CD4-positive, alpha-beta T cell treated with Interleukin-4 for 1 hour (primary cell): Measurements from ENCODE around the gene FAM20A.
"Not testable (repeated sequence)": the region's sequence is repeated elsewhere in the genome, so short reads cannot be mapped to it uniquely, and the experiment has no call there.

Experiments used
- DNase-seq, 2 donors: peaks; one replicate each; pipeline ENCODE4 v3.0.0-alpha.2; 2020 to 2022

FAM20A gene

GRCh38 chr17:68564415-68565111 is 36.6 kb downstream of the FAM20A start:
- DNase-seq: no peak

- no peak for DNase-seq
Measured at GRCh38 chr17:68562736-68563135, 38.4 kb downstream of the FAM20A start.

DNA sequence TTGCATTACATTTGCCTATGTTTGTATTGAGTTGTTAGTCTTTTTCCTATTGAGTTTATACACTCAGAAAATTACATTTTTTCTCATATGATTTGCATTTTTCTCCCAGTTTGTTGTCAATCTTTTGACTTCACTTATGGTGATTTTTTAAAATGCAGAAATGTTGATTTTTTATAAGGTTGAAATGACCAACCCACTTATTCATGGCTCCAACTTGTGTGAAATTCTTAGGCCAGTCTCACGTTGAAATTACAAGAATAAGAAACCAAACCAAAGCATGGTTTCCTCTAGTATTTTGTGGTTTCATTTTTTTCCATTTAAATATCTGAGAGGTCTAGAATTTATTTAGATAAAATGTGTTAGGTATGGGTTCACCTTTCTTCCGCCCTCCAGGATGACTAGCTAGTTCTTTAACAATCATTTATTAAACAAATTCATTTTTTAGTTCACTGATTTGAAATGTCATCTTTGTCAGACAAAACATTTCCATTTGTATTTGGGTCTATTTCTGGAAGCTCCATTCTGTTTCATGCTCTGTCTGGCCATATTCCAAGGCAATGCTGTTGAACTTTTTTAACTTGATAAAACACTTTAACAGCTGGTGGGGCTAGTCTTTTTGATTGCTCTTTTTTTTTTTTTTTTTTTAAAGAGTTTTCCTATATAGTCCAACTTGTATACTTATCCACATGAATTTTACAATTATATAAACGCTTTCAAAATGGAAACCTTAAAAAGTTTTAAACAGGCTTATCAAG is 40.0 kb downstream of the FAM20A start:
- no peak for DNase-seq

GRCh38 chr17:68559316-68559715 is 41.9 kb downstream of the FAM20A start:
- DNase-seq: no peak

DNA sequence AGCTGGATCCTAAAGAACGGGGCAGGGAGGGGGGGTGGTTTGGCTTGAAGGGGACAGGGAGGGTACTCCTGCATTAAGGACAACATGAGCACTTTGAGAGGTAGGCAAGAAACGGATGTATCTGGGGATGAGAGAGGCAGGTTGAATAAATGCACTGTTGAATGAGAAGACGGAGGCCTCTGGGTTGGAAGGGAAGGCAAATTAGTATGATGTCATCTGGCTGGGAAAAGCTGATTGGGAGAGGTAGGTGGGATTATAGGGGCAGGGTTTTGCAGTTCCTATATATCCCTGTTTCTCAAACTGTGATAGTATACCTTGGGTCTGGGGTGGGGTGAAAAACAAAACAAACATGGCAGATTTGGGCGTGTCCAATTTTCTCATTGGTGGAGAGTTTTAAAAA is 44.6 kb downstream of the FAM20A start:
- DNase-seq: no peak

GRCh38 chr17:68544111-68544915 is 56.9 kb downstream of the FAM20A start:
- DNase-seq: no peak

DNA sequence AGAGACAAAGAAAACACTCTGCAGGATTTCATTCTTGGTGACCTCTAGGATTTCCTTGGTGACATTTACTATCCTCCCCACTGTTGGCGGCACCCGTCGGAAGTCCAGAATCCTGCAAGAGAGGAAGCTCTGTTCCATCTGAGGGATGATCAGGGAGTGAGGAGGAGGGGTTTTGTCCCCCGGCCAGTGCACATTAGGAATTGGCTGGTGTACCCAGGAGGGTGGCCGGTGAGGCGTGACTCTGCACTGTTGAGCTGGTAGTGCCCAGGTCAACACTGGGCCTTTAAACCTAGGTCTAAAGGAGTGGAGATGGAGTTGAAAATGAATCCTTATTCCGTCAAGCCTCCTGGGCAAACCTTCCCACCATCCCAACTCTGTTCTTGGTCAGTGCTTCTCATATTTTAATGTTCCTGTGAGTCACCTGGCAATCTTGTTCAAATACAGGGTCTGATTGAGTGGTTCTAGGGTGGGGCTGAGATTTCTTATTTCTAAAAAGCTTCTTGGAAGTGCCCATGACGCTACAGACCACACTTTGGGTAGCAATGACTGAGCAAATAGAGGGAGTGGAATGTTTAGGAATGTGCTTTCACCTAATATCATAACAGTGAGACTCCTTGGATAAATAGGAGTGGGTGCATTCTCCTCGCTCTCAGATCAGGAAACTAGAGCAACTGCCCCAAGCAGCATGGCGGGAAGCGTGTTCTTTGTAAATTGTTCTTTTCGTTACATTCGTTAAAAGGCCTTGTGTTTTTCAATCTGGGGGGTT is 58.3 kb downstream of the FAM20A start:
- DNase-seq: no peak

DNA sequence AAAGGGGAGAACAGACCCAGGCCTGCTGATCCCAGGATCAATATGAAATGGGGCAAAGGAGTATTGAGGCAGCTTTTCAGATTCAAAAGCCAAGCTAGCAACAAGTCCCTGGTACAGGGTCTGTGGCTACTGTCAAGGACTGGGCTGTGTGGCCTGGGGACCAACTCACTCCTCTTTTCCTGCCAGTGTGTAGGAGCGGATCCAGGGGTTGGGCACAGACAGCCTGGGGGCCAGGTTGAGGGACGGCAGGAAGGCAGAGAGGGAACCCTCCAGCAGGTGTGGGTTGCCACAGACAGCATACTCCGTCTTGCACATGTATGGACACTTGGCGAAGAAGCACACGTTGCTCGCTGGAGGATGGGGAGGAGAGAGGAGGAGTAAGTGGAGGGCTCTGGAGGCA is 59.4 kb downstream of the FAM20A start:
- DNase-seq: no peak

DNA sequence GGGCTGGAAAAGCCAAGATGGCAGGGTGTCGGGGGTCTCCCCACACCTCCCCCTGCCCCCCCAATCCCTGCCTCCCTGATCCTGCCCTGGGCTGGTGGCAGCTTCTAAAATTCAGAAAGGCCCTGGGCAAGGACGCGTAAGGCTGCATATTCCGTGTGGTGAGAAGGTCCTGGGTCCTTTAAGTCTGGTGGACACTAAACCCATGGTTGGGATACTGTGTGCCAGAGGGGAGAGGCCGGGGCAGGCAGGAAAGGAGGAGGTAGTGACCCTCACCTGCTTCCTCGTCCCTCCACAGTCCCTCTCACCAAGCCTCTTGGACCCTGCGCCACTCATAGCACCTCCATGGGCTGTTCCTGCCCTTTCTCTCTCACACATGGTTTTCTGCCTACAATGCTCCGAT is 60.2 kb downstream of the FAM20A start:
- DNase-seq: no peak

- peak in 1 of 2 donors; percentile 14 for DNase-seq
Measured at GRCh38 chr17:68539548-68540467, 61.4 kb downstream of the FAM20A start.

GRCh38 chr17:68535922-68536321 is 65.2 kb downstream of the FAM20A start:
- DNase-seq: no peak

DNA sequence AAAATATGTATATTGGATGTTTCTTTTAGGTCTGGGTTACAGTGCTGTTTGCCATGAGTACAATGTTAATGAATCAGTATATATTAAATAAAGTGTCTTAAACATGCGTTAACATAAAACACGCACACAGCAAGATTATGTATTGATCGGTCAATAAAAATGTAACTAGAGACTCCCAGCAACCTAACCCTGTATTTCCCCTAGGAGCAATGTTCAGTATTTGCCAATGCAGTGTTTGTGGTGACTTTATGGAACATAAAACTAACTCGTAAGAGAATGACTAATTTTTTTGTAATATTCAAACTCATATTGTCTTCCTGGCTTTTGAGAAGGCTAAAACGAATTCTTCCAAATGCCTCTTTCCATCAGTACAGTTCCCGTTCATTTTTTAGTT is 66.5 kb downstream of the FAM20A start:
- DNase-seq: no peak

GRCh38 chr17:68533887-68534694 is 67.1 kb downstream of the FAM20A start:
- no peak for DNase-seq

DNA sequence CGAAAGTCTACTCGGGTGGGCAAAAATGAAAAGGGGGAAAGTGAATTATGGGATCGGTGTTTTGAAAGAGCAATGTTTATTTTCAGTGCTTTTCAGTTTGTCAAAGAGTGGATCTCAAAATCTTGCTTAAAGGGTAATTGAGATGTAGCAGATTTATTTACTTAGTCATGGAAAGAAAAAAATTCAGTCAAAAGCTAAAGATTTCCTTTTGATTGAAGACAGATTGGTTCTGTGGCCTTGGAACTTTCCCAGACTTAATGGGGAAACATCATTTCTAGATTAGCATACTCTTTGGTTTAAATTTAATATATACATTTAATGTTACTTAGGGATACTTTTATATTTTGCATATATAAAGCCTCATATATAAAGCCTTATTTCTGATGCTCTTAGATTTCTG is 68.3 kb downstream of the FAM20A start:
- DNase-seq: no peak

GRCh38 chr17:68531252-68531651 is 69.9 kb downstream of the FAM20A start:
- DNase-seq: no peak

DNA sequence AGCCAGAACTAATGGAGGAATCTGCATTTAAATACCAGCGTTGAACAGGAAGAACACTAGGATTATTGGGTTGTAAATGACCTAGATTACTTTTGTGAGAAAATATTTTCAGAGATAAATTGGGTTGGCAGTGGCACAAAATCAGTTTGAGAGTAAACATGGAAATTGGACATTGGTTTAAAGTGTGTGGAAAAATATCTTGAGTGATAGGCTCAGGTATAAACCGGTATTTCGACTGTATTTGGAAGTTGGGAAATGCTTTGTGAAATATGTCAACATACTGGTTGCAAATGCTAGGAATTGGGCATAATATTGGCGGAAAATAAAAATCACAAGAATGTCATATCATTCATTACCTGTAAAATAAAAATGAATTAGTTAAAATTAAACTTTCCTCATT is 73.9 kb downstream of the FAM20A start:
- no peak for DNase-seq

- DNase-seq: no peak
Measured at GRCh38 chr17:68526548-68526947, 74.6 kb downstream of the FAM20A start.

DNA sequence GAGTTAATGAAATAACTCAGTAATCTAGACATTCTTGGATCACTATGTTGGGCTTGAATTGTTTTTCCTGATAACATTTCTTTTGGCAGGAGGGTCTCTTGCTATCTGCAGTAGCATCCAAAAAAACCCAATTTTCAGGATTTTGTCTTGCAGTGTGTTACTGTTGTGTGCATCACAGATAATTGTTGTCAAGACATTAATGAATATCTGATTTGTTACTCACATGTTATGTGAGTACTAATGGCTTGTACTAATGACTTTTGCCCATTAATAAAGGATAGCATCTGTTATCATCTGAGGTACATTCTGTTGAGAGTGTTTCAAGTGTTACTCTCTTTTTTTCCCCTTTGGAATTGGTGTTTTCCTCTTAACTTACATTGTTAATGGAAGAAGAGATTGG is 78.9 kb downstream of the FAM20A start:
- DNase-seq: no peak

- DNase-seq: no peak
Measured at GRCh38 chr17:68519911-68520310, 81.3 kb downstream of the FAM20A start.

GRCh38 chr17:68519051-68519450 is 82.1 kb downstream of the FAM20A start:
- not testable (repeated sequence) for DNase-seq
